ENCODE results near the gene TTYH1. TPM values are rescaled to one million over a fixed set of nuclear protein-coding genes. Genes with fewer than 3 reads are reported as not detected.

The TTYH1 gene
- total RNA-seq, 2 donors from 2014 or later, result not detected

DNA sequence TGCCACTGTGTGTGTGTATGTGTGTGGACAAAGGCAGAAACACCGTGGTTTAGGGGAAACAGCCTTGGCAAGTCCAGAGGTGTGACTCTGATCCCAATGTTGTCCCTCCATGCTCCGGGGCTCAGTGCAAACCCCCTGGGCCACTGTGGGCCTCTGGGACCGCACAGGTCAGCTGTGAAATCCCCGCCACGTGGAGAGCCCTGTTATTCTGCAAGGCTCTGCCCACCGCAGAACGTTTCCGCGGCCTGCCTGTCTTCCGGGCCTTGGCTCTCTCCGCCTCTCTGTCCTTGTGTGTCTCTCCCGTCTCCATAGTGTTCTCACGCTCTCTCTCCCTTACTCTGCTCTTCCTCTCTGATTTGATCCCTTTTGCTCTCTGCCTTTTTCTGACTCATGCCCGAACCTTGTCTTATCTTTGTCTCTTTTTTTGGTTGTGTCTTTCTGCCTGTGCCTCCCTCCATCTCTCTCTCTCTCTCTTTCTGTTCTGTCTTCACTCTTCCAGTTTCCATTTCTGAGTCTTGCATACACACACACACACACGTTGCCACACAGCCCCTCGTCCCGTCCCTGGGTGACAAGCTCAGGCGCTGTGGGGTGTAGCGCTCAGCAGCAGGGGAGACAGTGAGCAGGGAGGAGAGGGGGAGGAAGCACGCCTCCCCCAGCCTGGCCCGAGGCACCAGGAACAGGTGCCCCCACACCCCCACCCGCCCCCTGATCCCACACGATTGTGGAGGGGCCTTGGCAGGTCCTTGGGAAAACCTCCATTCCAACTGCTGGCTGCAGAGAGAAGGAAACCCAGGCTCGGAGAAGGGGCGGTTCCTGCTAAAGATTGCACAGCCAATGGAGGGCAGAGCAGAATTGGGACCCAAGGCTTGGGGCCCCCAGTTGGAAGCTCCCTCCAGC lies 3.0 kb downstream of the TTYH1 start:
- no peaks in the 10 kb centered on the region for H3K4me1 ChIP-seq (ENCODE audit: control insufficient read depth in 1 of 2, low read depth in 2 of 2)
- no peak for TF ChIP-seq CTCF (IDR thresholded peaks at IDR 0.05)
- H3K36me3 ChIP-seq, result no peaks in the 10 kb centered on the region
- peaks cover 11% of the 10 kb centered on the region for H3K27me3 ChIP-seq (replicated peaks; ENCODE audit: insufficient read depth)
- no peak for DNase-seq (ENCODE audit: low spot score)
- no peak overlapping the region for H3K4me3 ChIP-seq
- H3K27ac ChIP-seq, result no peak overlapping the region
- no peaks in the 10 kb centered on the region for H3K9me3 ChIP-seq
- ATAC-seq (ENCODE audit: insufficient number of reproducible peaks, low FRiP score, low read depth), result no peak

- no peak overlapping the region for H3K27ac ChIP-seq
- TF ChIP-seq CTCF (IDR thresholded peaks at IDR 0.05), result no peak
- H3K27me3 ChIP-seq (replicated peaks; ENCODE audit: insufficient read depth), result peaks cover 8% of the 10 kb centered on the region
- no peaks in the 10 kb centered on the region for H3K36me3 ChIP-seq
- H3K4me1 ChIP-seq (ENCODE audit: control insufficient read depth in 1 of 2, low read depth in 2 of 2), result no peaks in the 10 kb centered on the region
- ATAC-seq (ENCODE audit: insufficient number of reproducible peaks, low FRiP score, low read depth), result no peak
- H3K9me3 ChIP-seq, result no peaks in the 10 kb centered on the region
- no peak for DNase-seq (ENCODE audit: low spot score)
- no peak overlapping the region for H3K4me3 ChIP-seq
Measured at GRCh38 chr19:54418930-54419800, 3.9 kb downstream of the TTYH1 start.

GRCh38 chr19:54420068-54420382 lies 4.8 kb downstream of the TTYH1 start:
- DNase-seq (ENCODE audit: low spot score) (no peak), ATAC-seq (ENCODE audit: insufficient number of reproducible peaks, low FRiP score, low read depth) (no peak)
- Histone ChIP-seq H3K27me3 (replicated peaks; ENCODE audit: insufficient read depth) (no peaks in the 10 kb centered on the region), H3K4me3 (no peak overlapping the region), H3K36me3 (no peaks in the 10 kb centered on the region), H3K27ac (no peak overlapping the region), H3K9me3 (no peaks in the 10 kb centered on the region), H3K4me1 (ENCODE audit: control insufficient read depth in 1 of 2, low read depth in 2 of 2) (no peaks in the 10 kb centered on the region)
- TF ChIP-seq CTCF (IDR thresholded peaks at IDR 0.05), result no peak

DNA sequence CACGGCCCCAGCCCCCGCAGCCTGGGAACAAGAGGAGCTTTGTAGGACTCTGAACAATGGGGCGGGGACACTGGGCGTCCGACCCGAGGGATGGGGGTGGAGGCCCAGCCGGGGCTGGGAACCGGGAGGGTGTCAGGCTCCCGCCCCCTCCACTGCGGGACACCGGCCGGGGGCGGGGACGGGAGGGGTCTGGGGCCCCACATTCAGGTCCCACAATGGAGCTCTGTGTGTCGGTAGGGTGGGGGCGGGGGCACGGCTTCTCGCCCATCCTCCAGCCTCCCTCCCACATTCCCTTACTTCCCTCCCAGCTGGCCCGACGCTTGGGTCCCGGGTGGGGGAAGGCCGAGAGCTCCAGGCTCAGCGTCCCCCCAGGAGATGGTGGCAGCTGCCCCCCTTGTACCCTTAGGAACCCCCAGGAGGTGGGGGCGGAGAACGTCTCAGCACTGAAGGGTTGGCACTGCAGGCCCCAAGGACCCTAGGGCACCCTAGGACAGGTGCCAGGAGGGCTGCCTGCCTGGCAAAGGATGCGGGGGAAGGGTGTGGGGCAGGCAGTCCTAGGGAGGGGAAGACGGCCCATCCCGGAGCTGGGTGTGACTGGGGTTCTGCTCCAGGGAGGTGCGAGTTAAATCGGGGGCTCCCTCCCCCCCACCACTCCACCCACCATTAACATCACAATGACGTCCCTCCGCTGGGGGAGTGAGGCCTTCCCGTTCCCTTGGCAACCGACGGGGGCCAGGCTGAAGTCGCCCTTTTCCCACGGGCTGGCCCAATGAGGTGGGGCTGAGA lies 5.3 kb downstream of the TTYH1 start:
- no peak for DNase-seq (ENCODE audit: low spot score)
- H3K27ac ChIP-seq, result no peak overlapping the region
- no peaks in the 10 kb centered on the region for H3K36me3 ChIP-seq
- H3K27me3 ChIP-seq (replicated peaks; ENCODE audit: insufficient read depth), result no peaks in the 10 kb centered on the region
- no peaks in the 10 kb centered on the region for H3K4me1 ChIP-seq (ENCODE audit: control insufficient read depth in 1 of 2, low read depth in 2 of 2)
- no peak for ATAC-seq (ENCODE audit: insufficient number of reproducible peaks, low FRiP score, low read depth)
- H3K9me3 ChIP-seq, result no peaks in the 10 kb centered on the region
- TF ChIP-seq CTCF (IDR thresholded peaks at IDR 0.05), result no peak
- H3K4me3 ChIP-seq, result no peak overlapping the region

- H3K4me3 ChIP-seq, result no peak overlapping the region
- ATAC-seq (ENCODE audit: insufficient number of reproducible peaks, low FRiP score, low read depth), result no peak
Measured at GRCh38 chr19:54421169-54421516, 5.9 kb downstream of the TTYH1 start.

More at GRCh38 chr19:54421169-54421516, 5.9 kb downstream of the TTYH1 start:
- H3K36me3 ChIP-seq, result no peaks in the 10 kb centered on the region
- no peak for TF ChIP-seq CTCF (IDR thresholded peaks at IDR 0.05)
- no peaks in the 10 kb centered on the region for H3K27me3 ChIP-seq (replicated peaks; ENCODE audit: insufficient read depth)
- H3K4me1 ChIP-seq (ENCODE audit: control insufficient read depth in 1 of 2, low read depth in 2 of 2), result no peaks in the 10 kb centered on the region
- no peak for DNase-seq (ENCODE audit: low spot score)
- H3K27ac ChIP-seq, result no peak overlapping the region
- no peaks in the 10 kb centered on the region for H3K9me3 ChIP-seq

All from thoracic aorta (tissue), 2 donors.